ENCODE measurements around the gene VIM. TPM values are rescaled to one million over a fixed set of nuclear protein-coding genes. Genes with fewer than 3 reads are reported as not detected.

The VIM gene
- total and polyA plus RNA-seq, 2 donors (not counting 1 experiment from before 2014, with no cell fraction given), result 343 to 375 TPM

- H3K27me3 ChIP-seq (replicated peaks in 1 of 4; ENCODE audit: control extremely low read depth in 1 of 4, control insufficient read depth in 3 of 4, insufficient read depth in 4 of 4, low read length in 3 of 4), result no peaks in the 10 kb centered on the region
- intact Hi-C loops (cut with micrococcal nuclease), result loop anchor here (1.0 kb wide), 2 partner anchors 11 kb away; partner anchors contain the start of gene VIM
- peaks cover 12% of the 10 kb centered on the region for H3K79me2 ChIP-seq (ENCODE audit: control insufficient read depth, insufficient read depth, low read length)
- H3K4me3 Mint-ChIP-seq, result no peak overlapping the region
- no peaks in the 10 kb centered on the region for H3K27me3 Mint-ChIP-seq
- DNase-seq, result no peak
- peaks cover 7% of the 10 kb centered on the region for H3K4me1 Mint-ChIP-seq
- no peak overlapping the region for H3K4me2 ChIP-seq (replicated peaks; ENCODE audit: low read depth, low read length, poor library complexity, severe bottlenecking)
- no peak for ATAC-seq (ENCODE audit: low read depth)
- no peak overlapping the region for H3K27ac Mint-ChIP-seq
- WGBS (ENCODE audit: insufficient coverage), result 100% methylated on average over 2 of the region's 6 CpGs
- H3K9ac ChIP-seq (ENCODE audit: low read length), result no peak overlapping the region
- ChIA-PET POLR2A (no interaction called here), CTCF (interaction anchor here (0.9 kb wide), 1 partner anchor 10 kb away, joined by 3 read pairs; no protein-coding TSS in a partner anchor)
- H4K20me1 ChIP-seq (ENCODE audit: control insufficient read depth, insufficient read depth, low read length, poor library complexity, severe bottlenecking), result no peaks in the 10 kb centered on the region
- H3K9me3 ChIP-seq (ENCODE audit: control extremely low read depth in 1 of 3, control insufficient read depth in 2 of 3, insufficient read depth in 1 of 3, low read length in 2 of 3), result no peaks in the 10 kb centered on the region
- H3K9me3 Mint-ChIP-seq (ENCODE audit: insufficient read depth), result no peaks in the 10 kb centered on the region
- peaks cover 0 to 6% of the 10 kb centered on the region in 2 donors for H3K4me1 ChIP-seq (ENCODE audit: control insufficient read depth in 2 of 2, insufficient read depth in 2 of 2, low read length in 2 of 2)
- no peak overlapping the region for H2AFZ ChIP-seq (ENCODE audit: insufficient read depth, low read depth, low read length, poor library complexity, severe bottlenecking)
- peaks cover 0 to 5% of the 10 kb centered on the region in 2 experiments for H3K36me3 ChIP-seq (replicated peaks in 1 of 2; ENCODE audit: control extremely low read depth in 1 of 2, control insufficient read depth in 1 of 2, extremely low read depth in 1 of 2, insufficient read depth in 2 of 2, low read length in 1 of 2)
- H3K4me3 ChIP-seq (ENCODE audit: control extremely low read depth in 1 of 5, extremely low read depth in 1 of 5, insufficient read depth in 1 of 5, low read depth in 2 of 5, low read length in 4 of 5), result no peak overlapping the region
- TF ChIP-seq EZH2 (IDR thresholded peaks at IDR 0.05; ENCODE audit: borderline replicate concordance, insufficient read depth, low read depth, low read length, poor library complexity, severe bottlenecking) (no peak), CTCF (IDR thresholded peaks at IDR 0.05) (no peak)
- H3K27ac ChIP-seq (ENCODE audit: low read length in 2 of 2), result no peak overlapping the region
Observed at GRCh38 chr10:17216901-17217395, 11.1 kb upstream of the VIM start.

- Histone ChIP-seq H3K4me2 (replicated peaks; ENCODE audit: low read depth, low read length, poor library complexity, severe bottlenecking) (no peak overlapping the region), H4K20me1 (ENCODE audit: control insufficient read depth, insufficient read depth, low read length, poor library complexity, severe bottlenecking) (no peaks in the 10 kb centered on the region), H2AFZ (ENCODE audit: insufficient read depth, low read depth, low read length, poor library complexity, severe bottlenecking) (no peak overlapping the region), H3K9ac (ENCODE audit: low read length) (no peak overlapping the region), H3K9me3 (ENCODE audit: control extremely low read depth in 1 of 3, control insufficient read depth in 2 of 3, insufficient read depth in 1 of 3, low read length in 2 of 3) (no peaks in the 10 kb centered on the region), H3K27ac (ENCODE audit: low read length in 2 of 2) (no peak overlapping the region), H3K4me1 (ENCODE audit: control insufficient read depth in 2 of 2, insufficient read depth in 2 of 2, low read length in 2 of 2) (peaks cover 0 to 6% of the 10 kb centered on the region in 2 donors), H3K27me3 (replicated peaks in 1 of 4; ENCODE audit: control extremely low read depth in 1 of 4, control insufficient read depth in 3 of 4, insufficient read depth in 4 of 4, low read length in 3 of 4) (no peaks in the 10 kb centered on the region), H3K79me2 (ENCODE audit: control insufficient read depth, insufficient read depth, low read length) (peaks cover 17% of the 10 kb centered on the region), H3K36me3 (replicated peaks in 1 of 2; ENCODE audit: control extremely low read depth in 1 of 2, control insufficient read depth in 1 of 2, extremely low read depth in 1 of 2, insufficient read depth in 2 of 2, low read length in 1 of 2) (peaks cover 0 to 5% of the 10 kb centered on the region in 2 experiments), H3K4me3 (ENCODE audit: control extremely low read depth in 1 of 5, extremely low read depth in 1 of 5, insufficient read depth in 1 of 5, low read depth in 2 of 5, low read length in 4 of 5) (no peak overlapping the region)
- Mint-ChIP-seq H3K27me3 (no peaks in the 10 kb centered on the region), H3K4me3 (no peak overlapping the region), H3K27ac (no peak overlapping the region), H3K4me1 (peaks cover 10% of the 10 kb centered on the region), H3K9me3 (ENCODE audit: insufficient read depth) (no peaks in the 10 kb centered on the region)
- no peak for ATAC-seq (ENCODE audit: low read depth)
- TF ChIP-seq CTCF (IDR thresholded peaks at IDR 0.05), result no peak
- no peak for TF ChIP-seq EZH2 (IDR thresholded peaks at IDR 0.05; ENCODE audit: borderline replicate concordance, insufficient read depth, low read depth, low read length, poor library complexity, severe bottlenecking)
- no peak for DNase-seq
- intact Hi-C loops (cut with micrococcal nuclease), result no loop called here
- ChIA-PET POLR2A (no interaction called here), CTCF (no interaction called here)
- WGBS (ENCODE audit: insufficient coverage), result no CpG with 5 or more reads among the region's 1 CpG
Observed at GRCh38 chr10:17217631-17218232, 10.3 kb upstream of the VIM start.
